ENCODE data around the gene CEP70. TPM values are rescaled to one million over a fixed set of nuclear protein-coding genes. Genes with fewer than 3 reads are reported as not detected.

CEP70 gene
- total RNA-seq, 2 donors from 2014 or later = 28.8 to 34.1 TPM

Other genes starting within 250 kb of the CEP70 start
- 100 to 1,000 TPM; 213 to 242 TPM for gene MRAS, start 245.7 kb downstream of the CEP70 start, total RNA-seq
- gene ESYT3, start 159.6 kb downstream of the CEP70 start, total RNA-seq = under 1 TPM; 0.52 to 0.91 TPM
- 1 to 10 TPM; 6.8 to 8.0 TPM for gene FAIM, start 14.5 kb upstream of the CEP70 start, total RNA-seq
- 10 to 100 TPM; 29.0 to 32.2 TPM for gene PIK3CB, start 240.7 kb upstream of the CEP70 start, total RNA-seq